Stimulated activated CD4-positive, alpha-beta T cell treated with anti-CD3 and anti-CD28 coated beads, Interleukin-4, amount 100 ng/mL, for 4 hours (primary cell): Measurements from ENCODE around the gene SAP25.

Source experiments
- DNase-seq, 2 experiments: peaks; one replicate each; pipeline ENCODE4 v3.0.0-alpha.2; 2020

SAP25 gene

DNA sequence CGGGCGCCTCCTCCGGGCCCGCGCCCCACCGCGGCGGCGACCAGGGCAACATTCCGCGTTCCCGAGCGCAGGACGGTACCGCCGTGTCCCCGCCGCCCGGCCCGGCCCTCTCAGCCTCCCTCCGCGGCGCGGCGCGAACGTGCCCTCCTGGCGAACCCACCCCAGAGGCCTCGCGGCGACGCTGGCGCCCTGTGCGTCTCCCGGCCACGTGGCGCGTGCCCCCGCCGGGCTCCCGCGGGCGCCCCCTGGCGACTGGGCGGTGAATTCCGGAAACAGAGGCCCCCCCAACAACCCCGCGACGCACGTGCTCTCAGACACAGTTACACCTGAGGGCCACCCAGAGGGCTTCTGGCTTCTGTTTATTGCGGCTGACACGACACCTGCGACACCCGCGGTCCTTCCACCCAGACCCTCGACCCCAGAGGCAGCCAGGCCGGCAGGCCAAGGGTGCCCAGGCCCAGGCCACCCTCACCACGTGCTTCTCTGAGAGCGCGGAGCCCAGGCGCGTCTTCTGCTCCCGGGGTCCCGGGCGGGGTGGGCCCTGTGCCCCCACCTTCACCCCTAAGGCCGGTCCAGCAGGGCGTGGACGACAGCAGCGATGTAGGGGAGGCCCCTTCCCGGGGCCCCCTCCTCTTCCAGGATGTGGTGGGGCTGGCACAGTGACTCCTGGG lies at the start of gene SAP25:
TSS of gene SAP25 (minus strand) at position 210 of the 671 bp plus-strand sequence. CDS start at position 52, 158 bp downstream.
- no peak for DNase-seq

DNA sequence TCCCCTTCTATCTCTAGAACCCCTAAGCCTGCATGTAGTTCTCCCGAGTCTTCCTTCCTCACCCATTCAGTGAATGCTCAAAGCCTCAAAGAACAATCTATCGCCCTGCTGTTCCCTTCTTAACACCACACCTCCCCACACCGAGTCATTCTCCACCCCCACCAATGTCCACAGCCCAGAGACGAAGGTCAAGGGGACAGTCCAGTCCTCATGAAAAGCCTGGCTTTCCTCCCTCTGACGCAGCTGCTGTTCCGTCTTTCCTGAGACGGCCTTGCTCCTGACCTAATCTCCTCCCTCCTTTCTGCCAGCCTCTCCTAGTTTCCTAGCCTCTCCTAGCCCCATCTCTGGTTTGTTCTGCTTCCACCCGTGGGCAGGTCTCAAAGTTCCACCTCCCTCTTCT lies 47.9 kb upstream of the SAP25 start:
- DNase-seq = no peak

DNA sequence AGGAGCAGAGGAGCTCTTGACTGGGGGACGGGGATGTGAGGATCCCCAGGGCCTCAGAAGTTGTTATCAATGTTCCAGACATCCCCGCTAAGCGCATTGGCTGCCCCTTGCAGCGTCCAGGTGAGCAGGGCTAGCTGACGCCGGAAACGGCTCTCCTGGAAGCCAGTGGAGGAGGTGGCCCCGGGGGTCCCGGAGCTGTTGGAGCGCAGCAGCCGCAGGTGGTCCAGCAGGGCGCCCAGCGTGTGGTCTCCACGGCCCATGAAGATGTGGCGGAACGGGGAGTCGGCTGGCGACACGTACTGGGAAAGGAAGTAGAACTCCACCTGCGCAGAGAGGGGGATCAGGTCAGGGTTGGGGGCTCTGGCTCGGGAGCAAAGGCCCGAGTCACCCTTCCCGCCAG lies 47.1 kb upstream of the SAP25 start:
- DNase-seq = no peak

DNA sequence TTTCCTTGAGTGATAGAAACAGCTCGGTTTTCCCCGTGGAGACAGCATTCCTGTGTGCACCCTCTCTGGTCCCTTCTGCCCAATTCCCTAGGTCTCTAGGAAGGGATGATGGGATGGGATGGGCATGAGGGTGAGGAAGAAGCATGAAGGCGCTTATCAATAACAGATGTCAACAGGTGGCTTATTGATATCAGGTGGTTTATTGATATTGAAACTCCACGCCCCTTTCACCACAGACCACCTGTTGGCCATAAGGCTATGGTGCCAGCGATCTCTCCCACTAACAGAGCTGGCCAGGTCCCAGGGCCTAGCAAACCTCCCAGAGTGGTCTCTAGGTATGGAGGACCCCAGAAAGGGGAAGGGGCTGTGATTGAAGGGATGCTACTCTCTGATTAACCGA lies 46.5 kb upstream of the SAP25 start:
- DNase-seq = no peak

DNA sequence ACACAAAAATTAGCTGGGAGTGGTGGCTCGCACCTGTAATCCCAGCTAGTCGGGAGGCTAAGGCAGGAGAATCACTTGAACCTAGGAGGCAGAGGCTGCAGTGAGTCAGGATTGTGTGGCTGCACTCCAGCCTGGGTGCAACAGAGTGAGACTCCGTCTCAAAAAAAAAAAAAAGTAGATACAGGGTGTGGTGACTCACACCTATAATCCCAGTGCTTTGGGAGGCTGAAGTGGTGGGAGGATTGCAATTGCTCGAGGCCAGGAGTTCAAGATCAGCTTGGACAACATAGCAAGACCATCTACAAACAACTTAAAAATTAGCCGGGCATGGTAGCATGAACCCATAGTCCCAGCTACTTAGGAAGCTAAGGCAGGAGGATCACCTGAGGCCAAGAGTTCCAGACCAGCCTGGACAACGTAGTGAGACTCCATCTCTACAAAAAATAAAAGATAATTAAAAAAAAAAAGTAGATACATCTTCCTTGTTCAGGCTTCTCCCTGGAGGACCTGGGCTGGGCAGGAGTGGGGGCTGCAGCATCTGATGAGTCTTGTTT lies 40.7 kb upstream of the SAP25 start:
- no peak for DNase-seq

DNA sequence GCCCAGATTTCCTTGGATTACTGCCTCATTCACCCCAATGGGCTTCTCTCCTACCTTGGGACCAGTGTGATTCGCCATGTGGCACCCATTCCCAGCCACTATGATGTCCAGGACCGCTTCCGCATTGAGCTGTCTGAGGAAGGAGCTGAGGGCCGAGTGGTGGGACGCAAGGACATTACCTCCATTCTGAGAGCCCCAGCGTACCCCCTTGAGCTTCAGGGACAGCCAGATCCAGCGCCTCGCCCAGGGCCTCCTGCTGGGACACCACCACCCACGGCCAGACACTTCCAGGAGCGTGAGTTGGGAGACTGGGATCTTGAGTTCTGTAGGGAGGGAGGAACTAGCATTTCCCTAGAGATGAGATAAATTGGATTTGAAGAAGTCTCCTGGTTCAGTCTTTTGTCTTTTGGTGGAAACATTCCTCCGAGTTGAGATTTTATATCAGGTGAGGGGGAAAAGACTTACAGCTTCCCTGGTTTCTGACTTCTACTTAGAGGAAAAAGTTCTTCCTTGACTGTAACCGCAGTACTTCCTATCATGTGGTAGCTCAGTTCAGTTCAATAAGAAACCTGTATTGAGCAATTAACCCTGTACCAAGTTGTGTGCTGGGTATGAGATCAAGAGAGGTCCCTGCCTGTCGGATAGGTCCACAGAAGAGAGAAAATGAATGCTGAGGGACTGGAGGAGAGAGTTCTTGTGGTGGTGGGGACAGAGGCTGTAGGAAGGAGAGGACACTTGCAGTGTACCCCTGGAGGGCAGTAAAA lies 39.9 kb upstream of the SAP25 start:
- DNase-seq = no peak

DNA sequence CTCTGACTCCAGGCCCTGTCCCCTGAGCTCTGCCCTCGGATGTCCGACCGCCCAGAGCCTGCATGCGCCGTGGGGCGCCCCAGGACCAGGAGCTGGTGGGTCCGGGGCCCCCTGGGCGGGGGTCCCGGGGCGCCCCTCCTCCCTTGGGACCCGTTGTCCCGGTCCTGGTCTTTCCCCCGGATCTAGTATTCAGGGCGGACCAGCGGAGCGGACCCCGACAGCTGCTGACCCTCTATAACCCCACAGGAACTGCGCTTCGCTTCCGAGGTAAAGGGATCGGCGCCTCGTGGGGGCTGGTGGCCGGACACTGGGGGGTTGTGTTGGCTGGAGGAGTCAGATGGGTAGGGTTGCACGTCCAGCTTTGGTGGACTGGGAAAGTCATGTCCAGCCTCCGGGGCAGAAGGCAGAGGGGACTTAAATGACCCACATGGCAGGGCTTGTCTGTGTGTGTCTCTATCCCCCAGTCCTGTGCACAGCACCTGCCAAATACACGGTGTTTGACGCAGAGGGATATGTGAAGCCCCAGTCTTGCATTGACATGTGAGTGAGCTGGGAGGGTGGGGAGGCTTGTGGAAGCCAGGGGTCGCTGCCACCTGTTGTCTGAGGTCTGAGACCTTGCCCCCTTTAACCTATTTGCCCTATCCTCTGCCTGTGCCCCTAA lies 39.2 kb upstream of the SAP25 start:
- DNase-seq = no peak

DNA sequence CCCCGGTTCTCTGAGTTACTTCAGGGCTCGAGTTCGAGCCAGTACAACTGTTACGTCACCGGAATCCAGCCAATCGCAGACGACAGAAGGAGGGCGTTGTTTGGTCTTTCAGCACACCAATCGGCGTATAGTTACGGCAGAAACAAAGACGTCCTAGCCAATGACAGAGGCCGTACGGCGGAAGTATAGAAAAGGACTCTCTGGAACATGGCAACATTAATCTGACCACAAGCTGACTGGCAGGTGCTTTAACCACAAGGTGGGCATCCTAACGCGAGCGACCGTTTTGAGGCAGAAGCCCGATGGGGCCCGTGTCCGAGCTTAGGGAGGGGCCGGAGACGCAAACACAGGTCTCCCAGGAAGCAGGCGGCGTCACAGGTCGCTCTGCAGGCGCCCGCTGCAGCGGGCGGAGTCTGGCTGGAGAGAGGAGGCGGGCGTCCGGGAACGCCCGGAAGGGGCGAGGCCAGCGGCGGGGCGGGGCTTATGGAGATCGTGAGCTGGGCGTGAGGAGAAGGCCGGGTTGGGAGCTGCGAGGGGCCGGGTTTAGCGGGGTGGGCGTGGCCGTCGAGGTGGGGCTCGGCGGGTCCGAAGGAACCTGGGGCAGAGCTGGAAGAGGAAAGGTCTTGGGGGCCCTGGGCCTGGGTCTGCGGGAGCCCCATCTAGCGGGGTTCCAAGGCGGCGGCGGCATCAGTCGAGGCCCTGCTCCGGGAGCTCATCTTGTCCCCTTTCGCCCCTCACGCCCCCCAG lies 38.5 kb upstream of the SAP25 start, which contains the start of gene MOSPD3:
TSS of gene MOSPD3 (plus strand) at position 558 of the 747 bp plus-strand sequence. CDS start 252 bp downstream, outside the sequence.
- DNase-seq = peak; percentile 96 to 98

DNA sequence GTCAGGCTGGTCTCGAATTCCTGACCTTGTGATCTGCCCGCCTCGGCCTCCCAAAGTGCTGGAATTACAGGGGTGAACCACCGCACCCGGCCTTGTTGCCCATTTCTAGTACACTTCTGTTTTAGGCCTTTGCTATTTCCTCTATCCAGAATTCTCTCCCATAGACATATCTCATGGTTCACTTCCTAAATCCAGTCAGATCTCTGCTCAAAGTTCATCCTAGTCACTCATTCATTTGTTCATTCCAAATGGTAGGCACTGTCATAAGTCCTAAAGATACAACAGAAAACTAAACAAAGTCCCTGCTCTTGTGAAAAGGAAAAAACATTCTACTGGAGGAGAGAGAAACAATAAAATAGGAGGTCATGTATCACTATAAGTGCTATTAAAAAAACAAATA lies 36.3 kb upstream of the SAP25 start:
- no peak for DNase-seq

DNA sequence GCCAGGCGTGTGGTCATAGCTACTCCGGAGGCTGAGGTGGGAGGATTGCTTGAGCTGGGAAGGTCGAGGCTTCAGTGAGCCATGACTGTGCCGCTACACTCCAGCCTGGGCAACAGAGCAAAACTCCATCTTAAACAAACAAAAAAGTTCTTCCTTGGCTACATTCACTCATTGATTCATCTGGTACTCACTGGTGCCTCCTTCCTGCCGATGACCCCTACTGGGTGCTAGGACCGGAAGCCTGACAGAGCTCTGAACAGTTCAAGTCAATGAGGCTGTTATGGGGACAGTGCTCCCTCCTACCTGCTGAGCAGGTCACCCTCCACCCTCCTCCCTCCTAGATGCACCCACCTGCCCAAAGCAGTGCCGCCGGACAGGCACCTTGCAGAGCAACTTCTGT lies 33.4 kb upstream of the SAP25 start:
- DNase-seq = no peak

DNA sequence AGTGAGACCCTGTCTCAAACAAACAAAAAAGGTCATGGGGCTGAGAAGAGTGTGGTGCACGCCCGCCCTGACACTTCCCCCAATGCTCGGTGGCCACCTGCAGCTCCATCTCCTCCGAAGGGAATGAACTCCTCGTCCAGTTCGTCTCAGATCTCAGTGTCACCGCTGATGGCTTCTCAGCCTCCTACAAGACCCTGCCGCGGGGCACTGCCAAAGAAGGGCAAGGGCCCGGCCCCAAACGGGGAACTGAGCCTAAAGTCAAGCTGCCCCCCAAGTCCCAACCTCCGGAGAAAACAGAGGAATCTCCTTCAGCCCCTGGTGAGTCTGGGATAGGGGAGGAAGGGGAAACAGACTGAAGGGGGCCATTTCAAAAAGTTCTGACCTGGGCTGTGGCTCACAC lies 32.6 kb upstream of the SAP25 start:
- no peak for DNase-seq

DNA sequence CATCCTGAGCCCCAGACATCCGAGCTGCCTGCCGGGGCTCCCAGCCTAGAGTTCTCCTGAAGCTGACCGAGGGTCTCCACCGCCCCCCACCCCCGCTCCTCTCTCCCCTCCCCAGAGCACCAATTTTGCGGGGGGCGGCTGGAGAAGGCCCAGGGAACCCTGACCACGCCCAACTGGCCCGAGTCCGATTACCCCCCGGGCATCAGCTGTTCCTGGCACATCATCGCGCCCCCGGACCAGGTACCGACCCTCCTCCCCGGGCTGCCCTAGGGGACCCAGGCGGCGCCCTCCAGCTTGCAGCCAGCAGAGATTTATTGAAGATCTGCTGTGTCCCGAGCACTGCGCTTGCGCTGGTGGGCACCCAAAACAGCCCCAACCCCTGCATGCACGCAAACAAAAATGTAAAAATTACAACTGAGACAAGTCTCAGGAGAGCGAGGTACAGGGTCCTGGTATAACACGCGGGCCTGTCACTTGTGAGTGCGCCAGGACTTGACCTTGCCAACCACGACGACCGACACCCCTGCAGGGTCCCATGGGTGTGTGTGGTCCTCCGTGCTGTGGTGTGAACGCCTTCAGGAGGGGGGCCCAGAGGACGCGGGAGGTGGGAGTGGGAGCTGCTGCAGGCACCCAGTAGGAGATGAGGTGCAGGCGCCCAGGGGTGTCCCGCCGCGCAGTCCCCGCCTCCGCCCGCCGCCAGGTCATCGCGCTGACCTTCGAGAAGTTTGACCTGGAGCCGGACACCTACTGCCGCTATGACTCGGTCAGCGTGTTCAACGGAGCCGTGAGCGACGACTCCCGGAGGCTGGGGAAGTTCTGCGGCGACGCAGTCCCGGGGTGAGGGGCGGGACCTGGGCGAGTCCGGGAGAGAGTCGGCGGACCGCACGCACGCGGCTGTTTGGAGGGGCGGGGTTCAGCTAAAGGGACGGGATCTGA lies 31.5 kb upstream of the SAP25 start:
- no peak for DNase-seq

DNA sequence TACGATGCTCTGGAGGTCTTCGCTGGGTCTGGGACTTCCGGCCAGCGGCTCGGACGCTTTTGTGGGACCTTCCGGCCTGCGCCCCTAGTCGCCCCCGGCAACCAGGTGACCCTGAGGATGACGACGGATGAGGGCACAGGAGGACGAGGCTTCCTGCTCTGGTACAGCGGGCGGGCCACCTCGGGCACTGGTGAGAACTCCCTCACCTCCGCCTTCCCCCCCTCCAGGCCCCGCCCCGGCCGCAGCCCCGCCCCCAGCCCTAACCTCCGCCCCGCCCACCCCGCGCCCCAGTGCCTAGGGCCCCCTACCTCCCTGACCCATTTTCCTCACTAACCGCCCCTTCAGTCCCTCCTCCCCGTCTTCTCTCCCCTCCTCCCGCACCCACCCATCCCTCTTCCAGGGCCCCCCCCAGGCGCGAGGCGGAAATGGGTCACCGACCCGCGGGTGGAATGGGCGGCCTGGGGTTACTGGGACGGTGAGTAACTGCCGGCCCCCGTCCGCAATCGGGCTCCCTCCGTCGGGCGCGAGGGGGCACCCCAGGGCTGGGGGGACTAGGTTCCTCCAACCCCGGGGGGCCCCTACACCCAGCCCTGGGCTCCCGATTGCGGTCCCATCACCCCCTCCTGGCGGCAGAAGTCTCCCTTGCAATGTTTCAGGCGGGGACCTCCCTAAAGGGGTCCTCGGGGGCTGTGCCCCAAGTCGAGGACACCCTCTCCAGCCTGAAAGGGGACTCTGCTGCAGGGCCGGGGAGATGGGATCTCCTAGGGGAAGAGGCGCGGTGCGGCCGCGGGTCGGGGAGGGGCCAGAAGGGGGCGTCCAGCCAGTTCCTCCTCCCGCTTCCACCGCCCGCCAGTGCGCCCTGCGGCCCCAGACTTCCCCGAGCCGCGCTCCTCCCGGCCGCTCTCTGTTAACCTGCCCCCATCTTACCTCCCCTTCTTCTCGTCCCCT lies 30.6 kb upstream of the SAP25 start:
- DNase-seq = peak; percentile 58 to 69

DNA sequence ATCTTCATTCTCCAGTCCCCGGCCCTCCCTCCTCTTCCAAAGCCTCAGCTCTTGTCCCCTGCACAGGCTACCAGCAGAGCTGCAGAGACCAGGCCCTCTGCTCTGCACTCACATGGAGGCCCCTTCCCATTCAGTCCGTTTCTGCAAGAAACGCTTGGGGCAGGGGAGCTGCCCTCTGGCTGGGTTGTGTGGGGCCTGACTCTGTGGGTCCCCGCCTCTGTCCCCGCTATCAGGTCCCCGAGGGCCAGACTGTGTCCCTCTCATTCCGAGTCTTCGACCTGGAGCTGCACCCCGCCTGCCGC lies 30.0 kb upstream of the SAP25 start:
- DNase-seq = no peak

DNA sequence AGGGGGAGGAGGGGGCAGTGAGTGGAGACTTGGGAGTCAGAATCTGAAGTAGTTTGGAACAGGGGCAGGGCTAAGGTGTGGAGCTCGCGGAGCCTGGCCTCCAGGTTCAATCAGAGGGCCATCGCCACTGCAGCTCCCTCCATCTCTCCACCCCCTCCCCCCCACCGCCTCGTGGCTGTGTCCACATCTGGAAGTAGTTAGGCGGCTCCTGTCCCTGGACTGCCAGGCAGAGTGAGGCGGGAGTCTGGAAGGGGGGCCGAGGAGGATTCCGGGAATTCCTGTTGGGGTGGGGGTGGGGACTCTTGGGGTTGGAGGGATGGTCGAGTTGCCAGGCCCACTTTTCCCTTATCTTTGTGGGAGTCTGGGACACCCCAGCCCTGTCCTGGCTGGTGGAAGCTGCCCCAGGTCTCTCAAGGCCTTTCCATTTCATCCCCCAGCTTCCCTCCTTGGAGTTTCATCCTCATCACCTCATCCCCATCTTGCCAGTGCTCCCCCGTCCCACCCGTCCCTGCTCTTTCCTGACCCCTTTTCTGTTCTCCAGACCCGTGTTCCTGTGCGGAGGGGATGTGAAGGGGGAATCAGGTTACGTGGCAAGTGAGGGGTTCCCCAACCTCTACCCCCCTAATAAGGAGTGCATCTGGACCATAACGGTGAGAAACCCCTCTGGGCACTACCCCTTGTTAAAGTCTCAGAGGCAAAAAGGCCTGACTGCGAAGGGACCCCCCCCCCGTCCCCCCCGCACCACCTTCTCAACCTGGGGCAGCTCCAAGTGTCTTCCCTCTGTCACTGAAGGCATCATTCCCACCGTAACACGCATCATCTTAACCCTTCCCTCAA lies 29.4 kb upstream of the SAP25 start:
- no peak for DNase-seq

DNA sequence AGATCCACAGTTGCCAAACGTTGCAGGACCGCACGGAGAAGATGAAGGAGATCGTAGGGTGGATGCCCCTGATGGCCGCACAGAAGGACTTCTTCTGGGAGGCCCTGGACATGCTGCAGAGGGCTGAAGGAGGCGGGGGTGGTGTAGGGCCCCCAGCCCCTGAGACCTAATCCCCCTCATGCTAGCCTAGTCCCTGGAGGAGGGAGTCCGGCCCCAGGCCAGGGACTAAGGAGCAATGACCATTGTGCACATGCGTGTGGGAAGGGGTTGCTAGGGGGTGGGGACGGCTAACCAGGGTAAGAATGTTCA lies 27.0 kb upstream of the SAP25 start:
- no peak for DNase-seq

DNA sequence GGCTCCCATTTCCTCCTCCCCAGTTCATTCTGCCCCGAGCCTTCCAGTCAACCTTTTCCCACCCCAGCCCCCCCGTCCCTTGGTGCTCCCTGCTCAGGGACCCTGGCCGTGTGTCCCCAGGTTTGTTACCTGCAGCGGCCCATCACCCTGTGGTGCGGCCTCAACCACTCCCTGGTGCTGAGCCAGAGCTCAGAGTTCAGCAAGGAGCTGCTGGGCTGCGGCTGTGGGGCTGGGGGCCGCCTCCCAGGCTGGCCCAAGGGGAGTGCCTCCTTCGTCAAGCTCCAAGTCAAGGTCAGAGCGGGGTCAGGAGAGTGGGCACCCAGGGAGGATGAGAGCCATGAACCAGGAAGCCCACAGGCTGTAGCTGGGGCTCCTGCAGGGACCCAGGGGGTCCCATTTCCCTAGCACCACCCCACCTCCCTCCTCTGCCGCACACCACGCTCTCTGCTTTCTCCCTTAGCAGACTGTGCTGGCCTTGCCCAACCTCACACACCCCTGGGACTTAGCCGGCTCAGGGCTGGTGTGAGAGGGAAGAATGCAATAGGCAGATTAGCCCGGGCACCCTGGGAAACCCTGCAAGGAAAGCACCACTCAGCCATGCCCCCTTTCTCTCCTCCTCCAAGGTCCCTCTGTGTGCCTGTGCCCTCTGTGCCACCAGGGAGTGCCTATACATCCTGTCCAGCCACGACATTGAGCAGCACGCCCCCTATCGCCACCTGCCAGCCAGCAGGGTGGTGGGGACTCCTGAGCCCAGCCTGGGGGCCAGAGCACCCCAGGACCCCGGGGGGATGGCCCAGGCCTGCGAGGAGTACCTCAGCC lies 26.4 kb upstream of the SAP25 start:
- no peak for DNase-seq

DNA sequence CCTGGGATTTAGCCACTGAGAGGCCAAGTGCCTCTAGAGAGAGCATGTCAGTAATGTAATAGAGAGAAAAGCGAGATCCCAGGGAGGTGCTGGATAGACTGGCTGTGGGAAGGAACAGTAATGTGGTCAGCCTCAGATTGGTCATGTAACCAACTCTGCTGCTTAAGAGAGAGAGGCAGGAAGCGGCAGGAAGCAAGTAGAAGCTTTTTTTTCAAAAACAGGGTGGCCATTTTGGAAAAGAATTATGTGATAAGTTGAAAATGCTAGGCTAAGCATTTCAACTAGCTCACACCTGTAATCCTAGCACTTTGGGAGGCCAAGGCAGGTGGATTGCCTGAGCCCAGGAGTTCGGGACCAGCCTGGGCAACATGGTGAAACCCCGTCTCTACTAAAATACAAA lies 24.7 kb upstream of the SAP25 start:
- no peak for DNase-seq

DNA sequence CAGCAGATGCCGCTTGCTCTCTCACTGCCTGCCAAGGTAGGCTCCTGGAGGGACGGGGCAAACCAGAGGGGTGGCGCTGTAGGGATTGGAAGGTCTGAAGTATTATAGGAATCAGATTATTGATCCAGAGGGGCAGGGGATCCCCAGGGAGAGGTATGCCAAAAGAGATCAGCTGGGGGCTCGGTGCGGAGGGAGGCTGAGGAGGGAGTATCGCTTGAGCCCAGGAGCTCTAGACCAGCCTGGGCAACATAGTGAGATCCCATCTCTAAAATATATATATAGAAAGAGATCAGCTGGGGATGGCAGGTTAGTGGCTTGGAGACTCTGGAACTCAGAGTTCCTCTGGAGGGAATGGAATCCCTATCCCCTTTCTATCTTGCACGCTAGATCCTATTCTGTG lies 21.5 kb upstream of the SAP25 start:
- no peak for DNase-seq
